Esophagus squamous epithelium (tissue), 5 donors: ENCODE data around the gene RNF135. TPM values are rescaled to one million over a fixed set of nuclear protein-coding genes. Genes with fewer than 3 reads are reported as not detected.
"Not testable (repeated sequence)": the region's sequence is repeated elsewhere in the genome, so short reads cannot be mapped to it uniquely, and the experiment has no call there.

Source experiments
- DNase-seq: peaks from one replicate; lab custom pipeline; 2025; lab: John Stamatoyannopoulos, UW
- H3K27ac ChIP-seq, 4 donors: fragments of 200-600 bp; sonication (generic); one replicate each; pipeline ENCODE4 v1.5.1; 2016 to 2019; ENCODE audit warnings: mild to moderate bottlenecking in 1 of 4
- H3K27me3 ChIP-seq, 4 donors: fragments of 200-600 bp; sonication (generic); 1 replicate in 3 of 4; 2 replicates in 1 of 4; pipeline versions ENCODE4 v1.5.1 to v1.6.0; 2017 to 2021; ENCODE audit warnings: antibody characterized with exemption in 1 of 4
- H3K36me3 ChIP-seq, 3 donors: fragments of 200-600 bp; sonication (generic); one replicate each; pipeline ENCODE4 v1.5.1; 2016 to 2019
- H3K4me1 ChIP-seq, 3 donors: fragments of 200-600 bp; sonication (generic); one replicate each; pipeline ENCODE4 v1.5.1; 2017 to 2019
- H3K4me3 ChIP-seq, 4 donors: fragments of 200-600 bp; sonication (generic); 1 replicate in 3 of 4; 2 replicates in 1 of 4; pipeline ENCODE4 v1.5.1; 2016 to 2019; ENCODE audit warnings: mild to moderate bottlenecking in 2 of 4, moderate library complexity in 1 of 4
- H3K9me3 ChIP-seq, 3 donors: fragments of 200-600 bp; sonication (generic); one replicate each; pipeline ENCODE4 v1.5.1; 2016 to 2019
- CTCF ChIP-seq, 6 experiments: fragments of 450-650 bp in 4 of 6; fragments of 200-600 bp in 2 of 6; sonication (generic) in 2 of 6; IDR thresholded peaks; one replicate each; pipeline ENCODE4 v1.5.1; 2016 to 2019; ENCODE audit warnings: antibody characterized with exemption in 6 of 6, mild to moderate bottlenecking in 4 of 6, moderate library complexity in 4 of 6
- POLR2A ChIP-seq, 4 donors: fragments of 450-650 bp; IDR thresholded peaks; one replicate each; pipeline ENCODE4 v1.6.1; 2017; ENCODE audit warnings: antibody characterized with exemption in 4 of 4, mild to moderate bottlenecking in 4 of 4, moderate library complexity in 3 of 4
- WGBS, 2 donors: methylation state at CpG; one replicate each; pipeline ENCODE4 v1.1.5; 2018; 5-methylcytosine and 5-hydroxymethylcytosine counted together
- intact Hi-C: fragments of 100-400 bp; cut with DNase I; formaldehyde crosslinking; loops from one replicate; pipeline ENCODE4 v1.15.0; 2022
- total RNA-seq, 4 donors: library from RNA; depleted of rRNA; stranded (reverse); fragments of >200 nt; gene quantifications; one replicate each; pipeline ENCODE4 v1.1.0, GENCODE V29; 2016
- donor health status: DM: yes; HTN: yes; CAD: no.

RNF135 gene
- total RNA-seq, 4 donors from 2014 or later, result 19.7 to 27.1 (median 21.9) TPM

GRCh38 chr17:31013844-31014243, 43.0 kb downstream of the RNF135 start:
- H3K27me3 ChIP-seq, result no peaks in the 10 kb centered on the region
- no peak for DNase-seq
- TF ChIP-seq POLR2A (IDR thresholded peaks at IDR 0.05) (no peak), CTCF (IDR thresholded peaks at IDR 0.05) (no peak)
- no peaks in the 10 kb centered on the region for H3K9me3 ChIP-seq
- H3K4me3 ChIP-seq, result no peak overlapping the region
- intact Hi-C loops, result loop anchor here (10.0 kb wide), 1 partner anchor 201 kb away; no protein-coding TSS in a partner anchor
- H3K4me1 ChIP-seq, result peaks cover 0 to 5% (median 0%) of the 10 kb centered on the region in 3 donors
- H3K27ac ChIP-seq, result no peak overlapping the region
- no peaks in the 10 kb centered on the region for H3K36me3 ChIP-seq
- WGBS, 2 donors, result 88 to 91% methylated on average over 3 of the region's 3 CpGs

DNA sequence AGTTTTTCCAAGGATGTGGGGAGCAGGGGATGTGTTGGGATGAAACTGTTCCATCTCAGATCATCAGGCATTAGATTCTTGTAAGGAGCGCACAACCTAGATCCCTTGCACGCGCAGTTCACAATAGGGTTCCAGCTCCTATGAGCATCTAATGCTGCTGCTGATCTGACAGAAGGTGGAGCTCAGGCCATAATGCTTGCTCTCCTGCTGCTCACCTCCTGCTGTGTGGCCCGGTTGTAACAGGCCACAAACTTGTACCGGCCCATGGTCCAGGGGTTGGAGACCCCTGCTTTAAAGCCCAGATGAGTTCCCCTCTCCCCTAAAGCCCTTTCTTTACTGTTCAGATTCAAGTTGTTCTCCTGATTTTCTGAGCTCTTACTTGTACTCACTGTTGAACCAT, 44.8 kb downstream of the RNF135 start:
- intact Hi-C loops, result loop anchor here (10.0 kb wide), 1 partner anchor 199 kb away; no protein-coding TSS in a partner anchor
- H3K4me1 ChIP-seq, result no peaks in the 10 kb centered on the region
- H3K9me3 ChIP-seq, result no peaks in the 10 kb centered on the region
- H3K4me3 ChIP-seq, result no peak overlapping the region
- H3K27me3 ChIP-seq, result no peaks in the 10 kb centered on the region
- TF ChIP-seq CTCF (IDR thresholded peaks at IDR 0.05) (no peak), POLR2A (IDR thresholded peaks at IDR 0.05) (no peak)
- H3K27ac ChIP-seq, result no peak overlapping the region
- no peak for DNase-seq
- no peaks in the 10 kb centered on the region for H3K36me3 ChIP-seq
- WGBS, 2 donors, result 77 to 95% methylated on average over 4 to 5 of the region's 5 CpGs

GRCh38 chr17:31019004-31019403, 48.2 kb downstream of the RNF135 start:
- no peaks in the 10 kb centered on the region for H3K4me1 ChIP-seq
- no peaks in the 10 kb centered on the region for H3K9me3 ChIP-seq
- no peaks in the 10 kb centered on the region for H3K27me3 ChIP-seq
- no peak overlapping the region for H3K4me3 ChIP-seq
- DNase-seq, result no peak
- TF ChIP-seq CTCF (IDR thresholded peaks at IDR 0.05), result no peak
- TF ChIP-seq POLR2A (IDR thresholded peaks at IDR 0.05), result no peak
- no peaks in the 10 kb centered on the region for H3K36me3 ChIP-seq
- WGBS, 2 donors, result 94 to 95% methylated on average over 2 of the region's 2 CpGs
- intact Hi-C loops, result loop anchor here (10.0 kb wide), 1 partner anchor 196 kb away; no protein-coding TSS in a partner anchor
- no peak overlapping the region for H3K27ac ChIP-seq

DNA sequence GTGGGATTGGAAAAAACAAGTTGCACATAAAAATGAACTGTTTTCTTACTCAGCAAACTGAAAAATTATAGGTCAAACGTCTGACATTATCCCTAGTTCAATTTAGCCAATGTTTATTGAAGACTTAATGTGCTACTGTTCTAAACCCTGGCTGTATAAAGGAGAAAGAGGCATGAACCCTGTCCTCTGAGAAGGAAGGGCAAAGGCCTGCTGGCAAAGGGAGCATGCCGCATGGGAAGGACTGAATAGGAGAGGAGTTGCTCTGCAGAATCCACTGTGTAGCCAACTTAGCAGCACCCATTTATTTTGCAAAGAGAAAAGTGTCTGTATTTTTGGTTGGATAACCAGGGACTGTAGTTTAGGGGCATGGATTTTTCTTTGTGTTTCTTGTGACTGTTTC, 52.3 kb downstream of the RNF135 start:
- DNase-seq, H3K4me3 ChIP-seq, H3K9me3 ChIP-seq, H3K27ac ChIP-seq, H3K4me1 ChIP-seq, H3K36me3 ChIP-seq, H3K27me3 ChIP-seq, intact Hi-C loops: not testable (repeated sequence)
- 14 to 33% methylated on average over 1 of the region's 2 CpGs for WGBS, 2 donors

GRCh38 chr17:31031841-31032240, 61.0 kb downstream of the RNF135 start:
- no peak for DNase-seq
- Histone ChIP-seq H3K27me3 (no peaks in the 10 kb centered on the region), H3K27ac (no peak overlapping the region), H3K4me3 (no peak overlapping the region), H3K9me3 (no peaks in the 10 kb centered on the region), H3K4me1 (no peaks in the 10 kb centered on the region), H3K36me3 (peaks cover 0 to 30% (median 6%) of the 10 kb centered on the region in 3 donors)
- TF ChIP-seq POLR2A (IDR thresholded peaks at IDR 0.05), result no peak
- TF ChIP-seq CTCF (IDR thresholded peaks at IDR 0.05), result no peak
- WGBS, 2 donors, result 84 to 87% methylated on average over 8 of the region's 8 CpGs
- intact Hi-C loops, result no loop called here

- DNase-seq, H3K4me1 ChIP-seq, H3K9me3 ChIP-seq, H3K4me3 ChIP-seq, H3K27me3 ChIP-seq, H3K27ac ChIP-seq, intact Hi-C loops: not testable (repeated sequence)
- WGBS, 2 donors, result 88 to 95% methylated on average over 5 of the region's 5 CpGs
- peaks cover 0 to 30% (median 6%) of the 10 kb centered on the region in 3 donors for H3K36me3 ChIP-seq
These were observed 64.8 kb downstream of the RNF135 start for GRCh38 chr17:31035611-31036010.

GRCh38 chr17:31040837-31041236, 70.0 kb downstream of the RNF135 start:
- H3K27me3 ChIP-seq, H3K9me3 ChIP-seq, H3K36me3 ChIP-seq, intact Hi-C loops, H3K4me1 ChIP-seq, H3K27ac ChIP-seq, H3K4me3 ChIP-seq, DNase-seq: not testable (repeated sequence)
- 95 to 96% methylated on average over 7 of the region's 7 CpGs for WGBS, 2 donors

GRCh38 chr17:31042378-31042777, 71.5 kb downstream of the RNF135 start:
- 86 to 88% methylated on average over 4 to 6 of the region's 6 CpGs for WGBS, 2 donors
- H3K9me3 ChIP-seq, intact Hi-C loops, H3K36me3 ChIP-seq, H3K4me3 ChIP-seq, H3K27ac ChIP-seq, DNase-seq, H3K4me1 ChIP-seq, H3K27me3 ChIP-seq: not testable (repeated sequence)

GRCh38 chr17:31046856-31047425, 76.1 kb downstream of the RNF135 start:
- H3K4me3 ChIP-seq, H3K27ac ChIP-seq, H3K27me3 ChIP-seq, DNase-seq, intact Hi-C loops, H3K9me3 ChIP-seq, H3K4me1 ChIP-seq, H3K36me3 ChIP-seq: not testable (repeated sequence)
- WGBS, 2 donors, result 70 to 100% methylated on average over 5 of the region's 7 CpGs
